Liver (tissue), 9 donors: ENCODE results near the gene CDH13. TPM values are rescaled to one million over a fixed set of nuclear protein-coding genes. Genes with fewer than 3 reads are reported as not detected.

Experiments
- DNase-seq: peaks from one replicate; pipeline ENCODE4 v3.0.0-alpha.2; 2017; ENCODE audit warnings: low spot score
- H3K27ac ChIP-seq, 2 donors: one replicate each; pipeline ENCODE4 v1.7.0; 2013; ENCODE audit warnings: inconsistent platforms in 2 of 2, low read length in 2 of 2, control low read depth in 1 of 2, low read depth in 1 of 2, mild to moderate bottlenecking in 1 of 2
- H3K27me3 ChIP-seq, 4 donors: one replicate each; pipeline versions ENCODE4 v1.6.1 to v1.7.0; 2013; ENCODE audit warnings: low read length in 3 of 4, inconsistent platforms in 1 of 4, mild to moderate bottlenecking in 1 of 4, moderate library complexity in 1 of 4; ENCODE audit not compliant: control insufficient read depth in 4 of 4, insufficient read depth in 4 of 4
- H3K36me3 ChIP-seq, 4 donors: one replicate each; pipeline versions ENCODE4 v1.6.1 to v1.7.0; 2013; ENCODE audit warnings: low read length in 3 of 4, mild to moderate bottlenecking in 3 of 4, low read depth in 1 of 4, moderate library complexity in 1 of 4; ENCODE audit not compliant: control insufficient read depth in 4 of 4, insufficient read depth in 3 of 4
- H3K4me1 ChIP-seq, 4 donors: one replicate each; pipeline versions ENCODE4 v1.6.1 to v1.7.0; 2013; ENCODE audit warnings: low read length in 3 of 4, mild to moderate bottlenecking in 3 of 4, moderate library complexity in 1 of 4; ENCODE audit not compliant: control insufficient read depth in 4 of 4, insufficient read depth in 4 of 4
- H3K4me3 ChIP-seq, 3 donors: one replicate each; pipeline versions ENCODE4 v1.6.1 to v1.7.0; 2013; ENCODE audit warnings: low read length in 3 of 3, control low read depth in 1 of 3, low read depth in 1 of 3, mild to moderate bottlenecking in 1 of 3
- H3K9ac ChIP-seq, 2 donors: one replicate each; pipeline ENCODE4 v1.7.0; 2013; ENCODE audit warnings: low read length in 2 of 2, mild to moderate bottlenecking in 2 of 2, moderate library complexity in 2 of 2, control low read depth in 1 of 2, low read depth in 1 of 2
- H3K9me3 ChIP-seq, 4 donors: one replicate each; pipeline versions ENCODE4 v1.6.1 to v1.7.0; 2013; ENCODE audit warnings: low read length in 3 of 4; ENCODE audit not compliant: control insufficient read depth in 4 of 4
- ATF3 ChIP-seq: IDR thresholded peaks from 2 replicates; pipeline ENCODE4 v1.6.1; 2016; ENCODE audit warnings: antibody characterized with exemption
- CTCF ChIP-seq: fragments of 150-350 bp; IDR thresholded peaks from 2 replicates; pipeline ENCODE4 v1.5.1; 2017; ENCODE audit warnings: improper control_type of control experiment, low read depth, low read length; ENCODE audit not compliant: missing input control
- EGR1 ChIP-seq, 2 donors: IDR thresholded peaks; 2 replicates each; pipeline ENCODE4 v1.6.1; 2016 to 2018; ENCODE audit warnings: antibody characterized with exemption in 2 of 2, low read depth in 2 of 2
- FOXA1 ChIP-seq: IDR thresholded peaks from 2 replicates; pipeline ENCODE4 v1.6.1; 2016; ENCODE audit warnings: antibody characterized with exemption
- FOXA2 ChIP-seq: IDR thresholded peaks from 2 replicates; pipeline ENCODE4 v1.6.1; 2016; ENCODE audit warnings: antibody characterized with exemption
- HNF4A ChIP-seq, 2 donors: conservative IDR thresholded peaks; 2 replicates each; pipeline ENCODE4 v1.6.1; 2016; ENCODE audit warnings: antibody characterized with exemption in 2 of 2, mild to moderate bottlenecking in 2 of 2
- HNF4G ChIP-seq: IDR thresholded peaks from 2 replicates; pipeline ENCODE4 v1.6.1; 2016; ENCODE audit warnings: antibody characterized with exemption
- NR2F2 ChIP-seq: IDR thresholded peaks from 2 replicates; pipeline ENCODE4 v1.6.1; 2016; ENCODE audit warnings: antibody characterized with exemption
- RAD21 ChIP-seq, 2 donors: IDR thresholded peaks; 2 replicates each; pipeline ENCODE4 v1.6.1; 2016; ENCODE audit warnings: antibody characterized with exemption in 2 of 2, mild to moderate bottlenecking in 2 of 2
- REST ChIP-seq: IDR thresholded peaks from 2 replicates; pipeline ENCODE4 v1.6.1; 2016; ENCODE audit warnings: antibody characterized with exemption, mild to moderate bottlenecking
- RXRA ChIP-seq, 2 donors: IDR thresholded peaks; 2 replicates each; pipeline ENCODE4 v1.6.1; 2017 to 2018; ENCODE audit warnings: antibody characterized with exemption in 2 of 2, mild to moderate bottlenecking in 1 of 2
- SP1 ChIP-seq: IDR thresholded peaks from 2 replicates; pipeline ENCODE4 v1.6.1; 2018; ENCODE audit warnings: antibody characterized with exemption, mild to moderate bottlenecking
- TAF1 ChIP-seq: conservative IDR thresholded peaks from 2 replicates; pipeline ENCODE4 v1.6.1; 2016; ENCODE audit warnings: antibody characterized with exemption, mild to moderate bottlenecking
- YY1 ChIP-seq: IDR thresholded peaks from 2 replicates; pipeline ENCODE4 v1.6.1; 2016; ENCODE audit warnings: antibody characterized with exemption, mild to moderate bottlenecking
- ZBTB33 ChIP-seq: IDR thresholded peaks from 2 replicates; pipeline ENCODE4 v1.6.1; 2016; ENCODE audit warnings: antibody characterized with exemption
- WGBS: extraction: QIAGEN DNeasy Blood & Tissue Kit; methylation state at CpG from one replicate; pipeline ENCODE4 v1.1.7; 2013; 5-methylcytosine and 5-hydroxymethylcytosine counted together
- polyA plus RNA-seq, 2 donors: library from polyadenylated mRNA; stranded (reverse) in 1 of 2; unstranded in 1 of 2; fragments of 200-250 nt in 1 of 2; fragments of >200 nt in 1 of 2; fragmentation: Nextera tagmentation in 1 of 2; extraction: Ambion mirVana in 1 of 2; gene quantifications; one replicate each; pipeline versions ENCODE4 v1.2.1 to v1.2.3, GENCODE V29; 2013 to 2015
- total RNA-seq, 2 donors: library from RNA; depleted of rRNA; stranded (reverse); fragments of >200 nt; gene quantifications; one replicate each; pipeline ENCODE4 v1.2.3, GENCODE V29; 2014
- donor health status: healthy.
- donor health status: healthy.
- donor health status: healthy.
- donor health status: healthy.
- donor health status: healthy.

CDH13 gene
- total and polyA plus RNA-seq, 4 donors: 0.21 to 1.5 (median 0.58) TPM

GRCh38 chr16:83472776-83473501, 846.2 kb downstream of the CDH13 start (continued):
- peak; percentile 58 for TF ChIP-seq REST
- TF ChIP-seq RAD21 (IDR thresholded peaks at IDR 0.05): peak in 1 of 2 donors; percentile 22
- TF ChIP-seq EGR1 (IDR thresholded peaks at IDR 0.05; ENCODE audit: low read depth in 2 of 2): no peak
- TF ChIP-seq HNF4A (conservative IDR thresholded peaks at IDR 0.05): peak; percentile 11 to 58
- TF ChIP-seq ZBTB33: peak; percentile 53
- no peak for TF ChIP-seq ATF3

- Histone ChIP-seq H3K9me3 (no peaks in the 10 kb centered on the region), H3K4me3 (no peak overlapping the region), H3K9ac (no peak overlapping the region), H3K27me3 (no peaks in the 10 kb centered on the region), H3K27ac (no peak overlapping the region), H3K4me1 (peaks cover 0 to 12% (median 0%) of the 10 kb centered on the region in 4 donors), H3K36me3 (no peaks in the 10 kb centered on the region)
- 93% methylated on average over 2 of the region's 2 CpGs for WGBS
- no peak for DNase-seq
- no peak for TF ChIP-seq NR2F2
- TF ChIP-seq CTCF: no peak
- TF ChIP-seq YY1: no peak
- TF ChIP-seq FOXA2: no peak
- TF ChIP-seq TAF1: no peak
- no peak for TF ChIP-seq EGR1 (IDR thresholded peaks at IDR 0.05; ENCODE audit: low read depth in 2 of 2)
- no peak for TF ChIP-seq SP1
- TF ChIP-seq HNF4G: no peak
- no peak for TF ChIP-seq RXRA (IDR thresholded peaks at IDR 0.05)
- no peak for TF ChIP-seq FOXA1
These were observed 847.3 kb downstream of the CDH13 start for GRCh38 chr16:83473926-83474650.
